Measurements from ENCODE around the gene BEST2.
"Not testable (repeated sequence)": the region's sequence is repeated elsewhere in the genome, so short reads cannot be mapped to it uniquely, and the experiment has no call there.

The BEST2 gene

GRCh38 chr19:12723381-12723640 lies 28.3 kb upstream of the BEST2 start:
- Mint-ChIP-seq H3K9me3 (no peaks in the 10 kb centered on the region), H3K4me1 (peaks cover 37% of the 10 kb centered on the region), H3K27ac (peak overlapping the region; percentile 95), H3K36me3 (peaks cover 11% of the 10 kb centered on the region), H3K4me3 (peak overlapping the region; percentile 98), H3K27me3 (no peaks in the 10 kb centered on the region)

GRCh38 chr19:12723641-12724426 lies 27.8 kb upstream of the BEST2 start, which contains the start of gene TNPO2:
TSS of gene TNPO2 (minus strand) at chr19:12723932. CDS start at chr19:12720977, 2,955 bp downstream.
- H3K27me3 Mint-ChIP-seq, result no peaks in the 10 kb centered on the region
- peak within 1 kb of the TSS; percentile 98 for H3K4me3 Mint-ChIP-seq
- H3K4me1 Mint-ChIP-seq, result peaks cover 31% of the 10 kb centered on the region
- H3K9me3 Mint-ChIP-seq, result no peaks in the 10 kb centered on the region
- H3K27ac Mint-ChIP-seq, result peak within 1 kb of the TSS; percentile 95
- peaks cover 11% of the 10 kb centered on the region for H3K36me3 Mint-ChIP-seq

GRCh38 chr19:12725612-12726011 lies 26.0 kb upstream of the BEST2 start:
- not testable (repeated sequence) for H3K9me3 Mint-ChIP-seq, H3K27ac Mint-ChIP-seq, H3K27me3 Mint-ChIP-seq, H3K4me3 Mint-ChIP-seq
- peaks cover 16% of the 10 kb centered on the region for H3K36me3 Mint-ChIP-seq
- peaks cover 33% of the 10 kb centered on the region for H3K4me1 Mint-ChIP-seq

- H3K9me3 Mint-ChIP-seq, result no peaks in the 10 kb centered on the region
- H3K36me3 Mint-ChIP-seq, result peaks cover 9% of the 10 kb centered on the region
- H3K27ac Mint-ChIP-seq, result no peak overlapping the region
- peaks cover 27% of the 10 kb centered on the region for H3K4me1 Mint-ChIP-seq
- H3K27me3 Mint-ChIP-seq, result no peaks in the 10 kb centered on the region
- no peak overlapping the region for H3K4me3 Mint-ChIP-seq
Measured at GRCh38 chr19:12726988-12727316, 24.6 kb upstream of the BEST2 start.

- peaks cover 8% of the 10 kb centered on the region for H3K36me3 Mint-ChIP-seq
- no peak overlapping the region for H3K4me3 Mint-ChIP-seq
- H3K27me3 Mint-ChIP-seq, result no peaks in the 10 kb centered on the region
- no peaks in the 10 kb centered on the region for H3K9me3 Mint-ChIP-seq
- no peak overlapping the region for H3K27ac Mint-ChIP-seq
- peaks cover 36% of the 10 kb centered on the region for H3K4me1 Mint-ChIP-seq
Measured at GRCh38 chr19:12727745-12728433, 23.7 kb upstream of the BEST2 start.

GRCh38 chr19:12730064-12730463 lies 21.5 kb upstream of the BEST2 start:
- peak overlapping the region; percentile 5 for H3K27ac Mint-ChIP-seq
- H3K36me3 Mint-ChIP-seq, result peaks cover 8% of the 10 kb centered on the region
- H3K9me3 Mint-ChIP-seq, result no peaks in the 10 kb centered on the region
- no peak overlapping the region for H3K4me3 Mint-ChIP-seq
- H3K27me3 Mint-ChIP-seq, result no peaks in the 10 kb centered on the region
- peaks cover 31% of the 10 kb centered on the region for H3K4me1 Mint-ChIP-seq

- H3K4me1 Mint-ChIP-seq, result peaks cover 31% of the 10 kb centered on the region
Measured at GRCh38 chr19:12731337-12731736, 20.3 kb upstream of the BEST2 start.

GRCh38 chr19:12733369-12734214 lies 18.0 kb upstream of the BEST2 start:
- no peaks in the 10 kb centered on the region for H3K9me3 Mint-ChIP-seq
- H3K4me3 Mint-ChIP-seq, result peak overlapping the region; percentile 92
- H3K36me3 Mint-ChIP-seq, result peaks cover 10% of the 10 kb centered on the region
- H3K27ac Mint-ChIP-seq, result peak overlapping the region; percentile 93
- peaks cover 43% of the 10 kb centered on the region for H3K4me1 Mint-ChIP-seq
- no peaks in the 10 kb centered on the region for H3K27me3 Mint-ChIP-seq

More at GRCh38 chr19:12731337-12731736, 20.3 kb upstream of the BEST2 start:
- Mint-ChIP-seq H3K4me3 (no peak overlapping the region), H3K27ac (no peak overlapping the region), H3K27me3 (no peaks in the 10 kb centered on the region), H3K36me3 (peaks cover 8% of the 10 kb centered on the region), H3K9me3 (no peaks in the 10 kb centered on the region)

- Mint-ChIP-seq H3K36me3 (peaks cover 5% of the 10 kb centered on the region), H3K27me3 (no peaks in the 10 kb centered on the region), H3K27ac (peak within 1 kb of the TSS; percentile 87)
Measured at GRCh38 chr19:12736995-12737834, 14.4 kb upstream of the BEST2 start, which contains the start of gene GET3. TSS of gene GET3 (plus strand) at chr19:12737497. CDS start at chr19:12737506, 9 bp downstream.

GRCh38 chr19:12737835-12738351 lies 13.7 kb upstream of the BEST2 start:
- H3K36me3 Mint-ChIP-seq, result peaks cover 4% of the 10 kb centered on the region
- H3K4me1 Mint-ChIP-seq, result peaks cover 27% of the 10 kb centered on the region
- peak overlapping the region; percentile 100 for H3K4me3 Mint-ChIP-seq
- no peaks in the 10 kb centered on the region for H3K27me3 Mint-ChIP-seq
- H3K9me3 Mint-ChIP-seq, result no peaks in the 10 kb centered on the region
- H3K27ac Mint-ChIP-seq, result peak overlapping the region; percentile 87

More at GRCh38 chr19:12736995-12737834, 14.4 kb upstream of the BEST2 start, which contains the start of gene GET3:
- Mint-ChIP-seq H3K9me3 (no peaks in the 10 kb centered on the region), H3K4me3 (peak within 1 kb of the TSS; percentile 100), H3K4me1 (peaks cover 34% of the 10 kb centered on the region)

- H3K27ac Mint-ChIP-seq, result no peak overlapping the region
Measured at GRCh38 chr19:12745166-12745897, 6.3 kb upstream of the BEST2 start.

GRCh38 chr19:12748489-12748888 lies 3.1 kb upstream of the BEST2 start:
- peak overlapping the region; percentile 51 for H3K27ac Mint-ChIP-seq
- peaks cover 3% of the 10 kb centered on the region for H3K27me3 Mint-ChIP-seq
- H3K4me3 Mint-ChIP-seq, result no peak overlapping the region
- peaks cover 11% of the 10 kb centered on the region for H3K36me3 Mint-ChIP-seq
- H3K9me3 Mint-ChIP-seq, result no peaks in the 10 kb centered on the region
- peaks cover 5% of the 10 kb centered on the region for H3K4me1 Mint-ChIP-seq

More at GRCh38 chr19:12745166-12745897, 6.3 kb upstream of the BEST2 start:
- no peaks in the 10 kb centered on the region for H3K9me3 Mint-ChIP-seq
- H3K36me3 Mint-ChIP-seq, result peaks cover 13% of the 10 kb centered on the region
- peaks cover 1% of the 10 kb centered on the region for H3K27me3 Mint-ChIP-seq
- peaks cover 5% of the 10 kb centered on the region for H3K4me1 Mint-ChIP-seq
- no peak overlapping the region for H3K4me3 Mint-ChIP-seq

GRCh38 chr19:12749938-12750521 lies 1.6 kb upstream of the BEST2 start:
- no peaks in the 10 kb centered on the region for H3K9me3 Mint-ChIP-seq
- no peak overlapping the region for H3K27ac Mint-ChIP-seq
- peaks cover 3% of the 10 kb centered on the region for H3K27me3 Mint-ChIP-seq
- H3K4me3 Mint-ChIP-seq, result no peak overlapping the region
- H3K36me3 Mint-ChIP-seq, result peaks cover 11% of the 10 kb centered on the region
- H3K4me1 Mint-ChIP-seq, result peaks cover 5% of the 10 kb centered on the region

- Mint-ChIP-seq H3K4me1 (peaks cover 5% of the 10 kb centered on the region), H3K4me3 (no peak overlapping the region), H3K9me3 (no peaks in the 10 kb centered on the region), H3K36me3 (peaks cover 9% of the 10 kb centered on the region), H3K27ac (no peak overlapping the region), H3K27me3 (peaks cover 5% of the 10 kb centered on the region)
Measured at GRCh38 chr19:12750851-12751250, 740 bp upstream of the BEST2 start.

All from activated naive CD4-positive, alpha-beta T cell treated with anti-CD3 and anti-CD28 coated beads, Interleukin-2, amount 50 U/mL, for 24 hours (primary cell).